NCI-H1105 (cell line): ENCODE results near the gene IL1B.
"Not testable (repeated sequence)": the region's sequence is repeated elsewhere in the genome, so short reads cannot be mapped to it uniquely, and the experiment has no call there.

Source experiments
- DNase-seq: peaks from one replicate; lab custom pipeline; 2025; lab: John Stamatoyannopoulos, UW

The IL1B gene

DNA sequence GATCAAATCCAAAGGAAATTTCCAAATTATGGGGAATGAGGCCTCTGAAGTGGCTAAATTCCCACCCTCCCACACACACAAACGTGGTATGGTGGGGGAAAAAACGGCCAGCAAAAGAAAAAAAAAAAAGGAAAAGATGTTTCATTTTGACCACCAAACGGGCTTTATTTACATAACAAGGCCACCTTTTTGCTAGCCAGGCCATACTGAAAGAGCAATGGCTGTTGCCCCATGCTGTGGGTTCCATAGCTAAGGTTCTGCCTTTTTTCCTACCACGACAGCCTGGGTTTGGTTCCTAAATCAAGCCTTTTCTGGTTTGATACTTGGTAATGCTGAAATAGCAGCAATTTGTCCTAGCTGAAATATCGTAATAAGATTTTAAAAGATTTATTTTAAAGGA is 14.0 kb upstream of the IL1B start:
- DNase-seq: no peak

DNA sequence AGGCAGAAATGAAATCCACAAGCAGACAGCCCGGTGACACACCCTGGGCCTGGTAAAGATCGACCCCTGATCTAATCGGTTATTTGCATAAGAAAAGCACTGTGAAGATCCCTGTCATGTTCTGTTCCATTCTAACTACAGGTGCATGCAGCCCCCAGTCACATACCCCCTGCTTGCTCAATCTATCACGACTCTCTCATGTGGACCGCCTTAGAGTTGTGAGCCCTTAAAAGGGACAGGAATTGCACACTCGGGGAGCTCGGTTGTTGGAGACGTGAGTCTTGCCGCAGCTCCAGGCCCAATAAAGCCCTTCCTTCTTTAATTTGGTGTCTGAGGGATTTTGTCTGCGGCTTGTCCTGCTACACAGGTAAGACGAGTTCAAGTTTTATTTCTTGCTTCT is 13.4 kb upstream of the IL1B start:
- no peak for DNase-seq

DNA sequence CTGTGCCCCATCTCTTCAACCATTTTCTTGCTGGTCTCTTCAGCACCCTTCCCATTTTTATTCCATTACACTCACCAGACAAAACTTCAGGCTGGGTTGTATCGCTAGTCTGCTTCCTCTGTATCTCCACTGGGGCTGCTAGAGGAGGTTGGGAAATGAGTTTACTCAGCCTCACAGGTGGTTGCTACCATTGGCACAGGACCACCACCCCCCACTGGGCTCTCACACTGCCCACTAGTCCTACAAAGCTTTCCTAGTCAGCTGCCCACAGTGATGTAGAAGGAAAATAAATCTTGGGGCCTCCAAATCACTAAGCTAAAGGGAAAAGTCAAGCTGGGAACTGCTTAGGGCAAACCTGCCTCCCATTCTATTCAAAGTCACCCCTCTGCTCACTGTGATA is 12.3 kb upstream of the IL1B start:
- DNase-seq: no peak

DNA sequence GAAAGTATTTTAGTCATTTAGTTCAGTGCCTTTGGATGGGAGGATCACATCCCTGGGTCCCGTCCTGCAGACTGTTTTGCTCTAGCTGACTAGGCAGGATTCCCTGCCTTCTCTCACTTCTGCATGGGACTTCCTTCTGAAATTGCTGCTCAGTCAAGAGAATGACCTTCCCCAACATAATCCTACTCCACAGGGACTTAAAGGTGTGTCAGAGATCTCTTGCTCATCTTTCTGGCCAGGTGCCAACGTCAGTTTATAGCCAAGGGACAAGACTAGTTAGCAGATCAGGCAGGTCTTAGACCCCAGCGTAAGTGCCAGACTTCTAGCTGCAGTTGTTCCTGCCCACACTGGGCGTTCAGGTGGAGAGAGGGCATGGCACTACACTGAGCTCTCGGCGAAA is 9.5 kb upstream of the IL1B start:
- no peak for DNase-seq

DNA sequence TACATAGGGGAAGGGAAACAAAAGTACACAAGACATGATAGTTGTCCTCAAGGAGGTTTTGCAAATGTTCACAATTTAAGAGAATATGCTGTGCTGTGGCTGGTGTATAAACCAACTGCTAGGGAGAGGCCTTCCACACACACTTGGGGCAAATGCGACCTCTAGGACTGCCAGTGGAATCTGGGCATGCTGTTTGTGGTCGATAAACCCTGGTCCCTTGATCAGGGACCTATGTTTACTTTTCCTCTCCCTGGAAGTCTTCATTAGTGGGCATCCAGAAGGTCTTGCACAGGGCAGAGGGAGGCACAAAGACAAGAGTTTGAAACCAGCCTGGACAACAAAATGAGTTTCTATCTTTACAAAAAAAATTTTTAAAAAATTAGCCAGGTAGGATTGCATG is 7.3 kb upstream of the IL1B start:
- no peak for DNase-seq

DNA sequence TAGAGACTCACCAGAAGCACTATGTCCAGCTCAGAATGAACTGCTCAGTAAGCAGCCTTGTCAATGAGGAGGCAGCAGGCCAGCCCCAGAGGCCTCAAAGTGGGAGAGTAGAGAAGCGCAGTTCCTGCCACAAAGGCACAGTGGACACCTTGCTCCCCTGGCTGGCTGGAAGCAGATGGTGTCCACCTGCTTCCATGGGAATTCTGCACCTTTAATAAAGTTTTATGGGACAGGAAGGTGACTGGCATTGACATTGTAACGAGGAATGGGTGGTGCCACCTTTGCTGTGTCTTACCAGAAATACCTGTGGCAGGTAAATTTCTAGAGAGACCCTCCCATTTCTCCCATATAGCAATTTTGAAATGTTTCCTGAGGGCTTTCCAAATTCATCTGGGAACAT is 6.7 kb upstream of the IL1B start:
- no peak for DNase-seq

DNA sequence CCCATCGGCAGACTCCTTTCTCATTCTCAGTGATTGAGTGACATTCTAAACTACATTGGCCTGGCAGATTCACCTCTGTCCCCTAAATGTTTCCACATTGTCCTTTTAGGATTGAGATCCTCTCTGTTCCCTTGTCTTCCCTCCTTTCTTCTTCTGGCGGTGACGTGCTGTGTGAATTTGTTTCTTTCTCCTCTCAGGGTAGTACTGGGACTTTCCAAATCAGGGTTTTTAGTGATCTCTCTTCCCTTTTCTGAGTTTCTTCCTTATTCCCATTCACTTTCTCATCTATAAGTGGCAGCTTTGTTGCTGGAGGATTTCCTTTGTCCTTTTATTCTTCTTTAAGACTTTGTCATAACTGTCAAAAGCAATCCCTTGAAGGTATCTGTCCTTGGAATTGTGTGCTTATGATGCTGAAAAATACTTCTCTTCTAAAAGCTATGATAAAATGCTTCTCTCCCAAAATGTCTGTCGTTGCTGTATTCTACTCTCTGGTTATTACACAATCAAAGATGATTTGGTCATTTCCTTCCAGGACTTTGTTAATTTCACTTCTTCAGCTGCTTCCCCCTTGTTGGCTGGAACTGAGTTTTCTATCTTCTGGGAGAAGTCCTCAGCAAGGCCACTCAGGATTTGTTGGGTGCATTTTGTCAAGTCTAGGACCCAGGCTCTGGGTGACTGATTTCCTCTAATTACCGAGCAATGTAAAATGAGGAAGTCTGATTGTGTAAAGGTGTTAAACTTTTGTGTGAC is 4.9 kb upstream of the IL1B start:
- DNase-seq: no peak

DNA sequence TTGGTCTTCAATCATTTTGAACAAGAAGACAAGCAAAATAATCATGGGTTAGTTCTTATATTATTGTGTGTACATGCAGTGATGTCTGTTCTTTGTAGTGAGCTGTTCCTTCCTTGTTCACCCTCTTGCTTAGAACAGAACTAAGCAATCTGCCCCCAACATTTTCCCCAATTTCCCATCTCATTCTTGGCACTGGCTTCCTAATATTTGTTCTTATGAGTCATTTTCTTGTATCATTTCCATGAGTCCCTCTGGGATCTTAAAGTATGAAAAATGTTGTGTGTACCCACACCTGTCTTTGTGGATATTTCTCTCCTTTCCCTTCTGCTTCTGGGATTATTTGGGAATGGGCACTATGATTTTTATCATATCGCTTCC is 3.5 kb upstream of the IL1B start:
- DNase-seq: no peak

DNA sequence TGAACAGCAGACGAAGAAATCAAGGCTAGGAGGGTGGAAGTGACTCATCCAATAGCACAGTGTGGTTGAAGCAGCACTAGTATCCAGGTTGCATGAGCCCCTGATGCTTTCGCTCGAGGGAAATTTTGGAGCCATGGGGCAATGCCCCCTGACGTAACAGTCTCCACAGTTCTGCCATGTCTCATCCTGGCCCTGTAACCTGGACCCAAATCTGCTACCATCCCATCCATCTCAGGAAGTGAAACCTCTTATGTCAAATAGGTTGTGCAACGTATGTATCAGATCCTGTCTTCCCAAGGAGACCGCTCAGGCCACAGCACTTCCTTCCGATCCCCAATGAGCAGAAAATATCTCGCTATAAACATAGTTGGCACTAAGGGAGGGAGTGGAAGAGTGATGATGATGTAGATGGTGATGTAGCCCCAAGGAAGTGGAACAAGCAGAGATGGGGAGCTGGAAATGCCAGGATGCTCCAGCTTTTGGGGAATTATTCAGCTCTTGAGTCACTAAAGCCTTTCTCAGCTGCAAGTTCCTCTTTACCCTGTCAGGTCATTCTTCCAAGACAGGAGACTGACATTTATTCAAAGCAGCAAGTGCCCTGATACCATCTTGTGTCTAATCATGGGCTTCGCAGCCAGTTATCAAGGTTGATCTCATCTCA is 3.0 kb upstream of the IL1B start:
- no peak for DNase-seq

DNA sequence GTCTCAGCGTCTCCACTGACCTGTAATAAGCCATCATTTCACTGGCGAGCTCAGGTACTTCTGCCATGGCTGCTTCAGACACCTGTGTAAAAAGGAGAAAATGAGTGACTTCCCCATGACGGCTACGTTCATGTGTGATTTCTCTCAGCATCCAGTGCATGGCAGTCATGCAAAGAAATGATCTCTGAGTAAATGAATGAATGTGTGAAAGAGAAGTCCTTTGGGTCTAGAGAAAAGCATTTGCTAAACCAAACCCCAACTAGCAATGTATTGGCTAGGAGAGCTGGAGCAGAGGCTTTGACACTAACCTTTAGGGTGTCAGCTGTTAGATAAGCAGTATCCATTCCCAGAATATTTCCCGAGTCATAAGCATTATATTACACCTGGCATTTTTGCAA is 417 bp downstream of the IL1B start:
- no peak for DNase-seq

DNA sequence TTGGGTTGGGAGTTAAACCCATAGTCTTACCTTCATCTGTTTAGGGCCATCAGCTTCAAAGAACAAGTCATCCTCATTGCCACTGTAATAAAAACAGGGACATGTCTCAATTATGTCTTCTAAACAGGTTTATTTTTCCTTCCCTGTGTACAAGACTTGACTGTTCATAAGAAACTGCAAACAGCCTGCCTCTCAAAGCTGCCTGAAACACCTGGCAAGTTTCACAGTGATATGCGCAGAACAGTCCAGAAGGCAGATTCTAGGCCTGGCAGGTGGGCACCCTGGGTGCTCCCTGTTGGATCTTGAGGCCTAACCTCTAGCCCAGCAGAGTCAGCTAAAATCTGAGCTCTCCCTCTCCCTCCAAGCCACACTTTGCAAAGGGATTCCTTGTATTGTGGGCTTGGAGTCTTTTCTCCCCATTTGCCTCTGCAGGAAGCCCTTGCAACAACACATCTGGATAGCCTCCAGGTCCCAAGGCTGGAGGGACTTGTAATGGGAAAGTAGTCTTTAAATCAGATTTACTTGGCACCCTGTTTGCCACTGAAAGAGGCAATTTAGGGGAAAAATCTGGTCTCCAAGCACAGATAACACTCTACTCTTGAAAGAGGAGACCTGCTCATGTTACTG is 930 bp downstream of the IL1B start:
- DNase-seq: no peak

DNA sequence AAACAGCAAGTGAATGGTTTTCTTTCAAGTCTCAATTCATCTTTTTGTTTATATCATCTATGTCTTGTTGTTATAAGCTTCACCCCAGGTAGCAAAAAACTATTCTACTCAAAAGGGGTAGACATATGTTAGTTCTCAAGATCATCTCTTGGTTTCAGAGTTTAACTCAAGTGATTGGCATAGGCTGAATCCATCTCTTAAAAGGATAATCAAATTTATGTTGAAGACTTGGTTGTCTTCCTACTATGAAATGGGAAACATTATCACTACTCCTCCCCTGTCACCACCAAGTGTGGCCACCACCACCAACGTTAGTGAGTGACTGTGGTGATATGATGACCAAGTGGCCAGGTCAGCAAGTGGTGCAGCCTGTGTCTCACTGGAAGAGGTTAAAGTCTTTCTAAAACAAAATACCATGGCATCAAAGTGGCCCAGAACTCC is 1.5 kb downstream of the IL1B start:
- no peak for DNase-seq

DNA sequence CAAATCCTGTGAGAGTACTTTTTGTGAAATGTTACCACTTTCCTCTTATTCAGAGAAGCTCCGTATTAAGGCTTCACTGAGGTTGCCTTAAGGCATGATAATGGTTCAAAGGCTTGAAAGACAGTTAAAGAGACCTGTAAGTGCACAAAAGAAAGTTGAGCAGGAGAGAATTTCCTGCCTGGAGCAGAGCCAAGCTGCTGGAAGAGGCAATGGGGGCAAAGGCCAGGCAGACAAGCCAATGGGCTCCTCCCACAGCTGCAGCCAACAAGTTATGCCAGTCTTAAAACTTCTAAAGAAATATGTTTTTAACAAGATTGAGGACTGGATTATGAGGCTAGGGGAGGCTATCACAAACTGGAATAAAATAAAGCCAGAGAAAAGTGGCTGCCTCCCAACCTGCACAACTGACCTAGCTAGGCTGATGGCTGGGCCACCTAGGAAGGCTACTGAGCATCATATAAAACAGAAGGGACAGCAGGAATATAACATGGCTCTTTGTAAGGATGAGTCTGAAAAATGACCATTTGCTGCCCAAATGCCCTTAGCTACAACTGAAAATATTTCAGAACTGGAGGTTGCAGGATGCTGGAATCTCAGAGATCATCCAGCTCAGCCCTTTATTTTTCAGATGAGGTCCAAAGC is 2.1 kb downstream of the IL1B start:
- no peak for DNase-seq

DNA sequence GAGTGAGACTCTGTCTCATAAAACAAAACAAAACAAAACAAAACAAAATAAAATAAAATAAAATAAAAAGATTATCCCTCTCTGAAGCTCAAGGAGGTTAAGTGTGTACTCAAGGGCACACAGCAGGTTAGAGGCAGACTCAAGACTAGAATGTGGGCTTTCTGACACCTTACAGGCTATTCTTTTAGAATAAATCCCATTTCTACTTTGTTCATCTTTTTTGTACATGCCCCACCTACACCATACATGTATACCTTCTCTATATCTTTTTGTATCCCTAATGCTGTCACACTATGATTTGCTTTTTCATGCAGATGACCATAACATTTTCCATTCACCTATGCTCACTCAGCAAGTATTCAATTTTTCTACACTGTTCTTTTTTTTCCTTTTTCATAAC is 2.6 kb downstream of the IL1B start:
- no peak for DNase-seq

DNA sequence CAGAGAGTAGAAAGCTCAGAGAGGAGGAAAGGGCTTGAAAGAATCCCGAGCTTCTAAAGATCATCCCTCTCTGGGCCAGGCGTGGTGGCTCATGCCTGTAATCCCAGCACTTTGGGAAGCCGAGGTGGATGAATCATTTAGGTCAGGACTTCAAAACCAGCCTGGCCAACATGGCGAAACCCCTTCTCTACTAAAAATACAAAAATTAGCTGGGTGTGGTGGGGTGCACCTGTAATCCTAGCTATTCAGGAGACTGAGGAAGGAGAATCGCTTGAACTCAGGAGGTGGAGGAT is 3.0 kb downstream of the IL1B start:
- not testable (repeated sequence) for DNase-seq

DNA sequence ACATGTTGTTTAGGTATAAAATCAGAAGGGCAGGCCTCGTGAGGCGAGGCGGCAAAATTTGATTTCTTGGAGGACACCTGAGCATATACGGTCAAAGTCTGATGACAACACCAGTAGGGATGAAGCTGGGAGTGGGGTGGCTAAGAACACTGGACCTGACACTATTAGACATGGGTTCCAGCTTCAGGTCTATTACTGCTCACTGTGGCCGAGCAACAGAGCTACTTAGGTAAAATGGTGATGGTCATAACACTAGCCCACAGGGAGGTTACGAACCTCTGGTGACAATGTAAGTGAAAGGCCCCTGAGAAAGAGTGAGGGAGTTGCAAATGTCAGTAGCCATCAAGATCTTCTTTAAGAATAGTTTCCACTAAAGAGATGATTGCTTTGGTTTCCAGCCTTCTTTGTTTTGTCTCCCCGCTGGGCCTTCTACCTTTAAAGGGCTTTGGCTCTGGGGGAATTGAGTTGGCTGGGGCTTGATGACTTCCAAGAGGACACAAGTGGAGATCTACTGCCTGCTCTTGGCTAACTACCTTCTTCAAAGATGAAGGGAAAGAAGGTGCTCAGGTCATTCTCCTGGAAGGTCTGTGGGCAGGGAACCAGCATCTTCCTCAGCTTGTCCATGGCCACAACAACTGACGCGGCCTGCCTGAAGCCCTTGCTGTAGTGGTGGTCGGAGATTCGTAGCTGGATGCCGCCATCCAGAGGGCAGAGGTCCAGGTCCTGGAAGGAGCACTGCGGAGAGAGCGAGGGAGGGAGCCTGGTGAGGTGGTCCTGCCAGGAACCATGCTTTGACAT is 3.5 kb downstream of the IL1B start:
- no peak for DNase-seq

DNA sequence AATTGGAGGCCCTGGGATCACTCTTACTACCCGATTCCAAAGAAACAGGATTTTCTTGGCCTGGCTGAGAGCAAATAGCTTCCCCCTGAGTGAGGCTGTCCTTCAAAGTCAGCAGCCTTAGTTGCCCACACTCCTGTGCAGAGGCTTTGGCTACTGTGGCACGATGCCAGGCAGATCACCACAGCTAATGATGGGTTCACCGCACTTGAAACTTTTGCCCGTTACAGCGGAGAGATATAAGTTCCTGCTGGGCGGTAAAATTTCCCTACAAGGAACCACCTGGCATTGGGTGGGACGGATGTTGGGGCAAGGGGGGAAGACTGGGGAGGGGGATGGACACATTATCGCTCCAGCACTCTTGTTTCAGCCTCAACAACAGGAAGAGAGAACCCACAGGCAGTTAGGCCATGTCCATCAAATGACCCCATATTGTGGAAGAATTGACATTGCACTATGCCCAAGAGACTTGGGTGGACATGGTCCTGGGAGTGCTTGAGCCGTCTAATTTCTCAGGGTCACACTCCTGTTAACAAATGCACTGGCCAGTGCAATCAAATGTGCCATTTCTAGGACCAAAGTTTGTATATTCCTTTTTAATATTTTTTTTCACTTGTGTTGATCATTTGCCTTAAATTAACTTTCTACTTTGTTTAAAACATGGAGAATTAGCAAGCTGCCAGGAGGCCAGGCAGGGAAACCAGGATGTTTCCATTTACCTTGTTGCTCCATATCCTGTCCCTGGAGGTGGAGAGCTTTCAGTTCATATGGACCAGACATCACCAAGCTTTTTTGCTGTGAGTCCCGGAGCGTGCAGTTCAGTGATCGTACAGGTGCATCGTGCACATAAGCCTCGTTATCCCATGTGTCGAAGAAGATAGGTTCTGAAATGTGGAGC is 4.4 kb downstream of the IL1B start:
- DNase-seq: no peak

DNA sequence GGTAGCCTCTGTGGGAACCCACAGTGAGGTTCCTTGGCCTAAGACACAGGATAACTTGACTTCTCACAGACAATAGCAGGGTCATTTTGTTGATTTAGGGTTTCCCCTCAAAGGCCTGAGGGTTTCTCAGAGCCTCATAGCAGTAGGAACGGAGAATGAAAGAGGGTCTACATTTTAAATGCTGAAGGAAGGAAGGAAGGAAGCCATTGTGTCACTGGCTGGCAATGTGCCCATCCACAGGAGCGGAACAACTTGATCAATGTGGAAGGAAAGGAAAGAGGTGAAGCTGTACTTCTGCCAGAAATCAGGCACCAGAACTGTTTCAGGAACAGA is 5.1 kb downstream of the IL1B start:
- no peak for DNase-seq

DNA sequence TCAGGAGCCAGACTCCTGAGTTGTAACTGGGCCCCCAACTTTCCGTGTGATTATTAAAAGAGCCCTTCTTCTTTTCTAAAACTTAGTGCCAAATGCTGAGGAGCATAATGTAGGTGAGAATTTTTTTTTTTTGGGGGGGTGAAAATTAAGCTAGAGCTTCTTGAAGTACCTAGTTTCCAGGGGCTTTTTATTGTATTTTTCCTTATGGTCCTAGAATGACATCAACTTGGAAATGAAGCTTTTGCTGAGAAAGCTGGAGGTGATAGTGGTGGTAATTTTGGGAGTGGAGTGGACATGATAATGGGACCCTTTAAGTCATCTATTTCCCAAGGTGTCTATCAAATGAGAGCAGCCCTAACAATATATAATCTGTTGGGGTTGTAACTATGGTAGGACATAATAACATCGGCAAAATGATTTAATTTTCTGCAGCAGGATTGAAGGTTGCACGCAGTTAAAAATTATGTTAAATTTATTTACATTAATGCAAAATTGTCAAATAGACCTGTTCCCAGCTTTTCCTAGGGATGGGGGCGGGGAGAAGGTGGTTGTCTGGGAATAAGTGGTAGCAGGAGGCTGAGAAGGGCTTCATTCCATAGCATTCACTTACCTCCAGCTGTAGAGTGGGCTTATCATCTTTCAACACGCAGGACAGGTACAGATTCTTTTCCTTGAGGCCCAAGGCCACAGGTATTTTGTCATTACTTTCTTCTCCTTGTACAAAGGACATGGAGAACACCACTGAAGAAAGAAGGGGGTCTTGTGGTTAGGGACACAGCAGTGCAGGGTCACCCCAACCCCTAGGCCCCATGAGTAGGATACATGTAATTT is 5.7 kb downstream of the IL1B start:
- no peak for DNase-seq

DNA sequence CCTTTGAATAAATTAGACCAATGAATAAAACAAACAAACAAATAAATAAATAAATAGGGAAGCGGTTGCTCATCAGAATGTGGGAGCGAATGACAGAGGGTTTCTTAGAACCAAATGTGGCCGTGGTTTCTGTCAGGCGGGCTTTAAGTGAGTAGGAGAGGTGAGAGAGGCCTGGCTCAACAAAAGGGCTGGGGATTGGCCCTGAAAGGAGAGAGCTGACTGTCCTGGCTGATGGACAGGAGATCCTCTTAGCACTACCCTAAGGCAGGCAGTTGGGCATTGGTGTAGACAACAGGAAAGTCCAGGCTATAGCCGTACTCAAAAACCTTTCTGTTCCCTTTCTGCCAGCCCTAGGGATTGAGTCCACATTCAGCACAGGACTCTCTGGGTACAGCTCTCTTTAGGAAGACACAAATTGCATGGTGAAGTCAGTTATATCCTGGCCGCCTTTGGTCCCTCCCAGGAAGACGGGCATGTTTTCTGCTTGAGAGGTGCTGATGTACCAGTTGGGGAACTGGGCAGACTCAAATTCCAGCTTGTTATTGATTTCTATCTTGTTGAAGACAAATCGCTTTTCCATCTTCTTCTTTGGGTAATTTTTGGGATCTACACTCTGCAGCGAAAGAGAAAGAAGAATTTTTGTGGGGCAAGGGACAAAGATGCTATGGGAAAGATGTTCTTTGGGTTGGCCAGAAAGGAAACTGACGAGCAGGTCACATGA is 6.5 kb downstream of the IL1B start:
- DNase-seq: no peak
